ENCODE results near the gene TAL2. TPM values are rescaled to one million over a fixed set of nuclear protein-coding genes. Genes with fewer than 3 reads are reported as not detected.

TAL2 gene
- total and polyA plus RNA-seq, 10 of the 15 experiments (the other 5 are each of a cell fraction or from before 2014, with no cell fraction given) = 0.16 to 0.51 (median 0.34) TPM; not detected in 1

DNA sequence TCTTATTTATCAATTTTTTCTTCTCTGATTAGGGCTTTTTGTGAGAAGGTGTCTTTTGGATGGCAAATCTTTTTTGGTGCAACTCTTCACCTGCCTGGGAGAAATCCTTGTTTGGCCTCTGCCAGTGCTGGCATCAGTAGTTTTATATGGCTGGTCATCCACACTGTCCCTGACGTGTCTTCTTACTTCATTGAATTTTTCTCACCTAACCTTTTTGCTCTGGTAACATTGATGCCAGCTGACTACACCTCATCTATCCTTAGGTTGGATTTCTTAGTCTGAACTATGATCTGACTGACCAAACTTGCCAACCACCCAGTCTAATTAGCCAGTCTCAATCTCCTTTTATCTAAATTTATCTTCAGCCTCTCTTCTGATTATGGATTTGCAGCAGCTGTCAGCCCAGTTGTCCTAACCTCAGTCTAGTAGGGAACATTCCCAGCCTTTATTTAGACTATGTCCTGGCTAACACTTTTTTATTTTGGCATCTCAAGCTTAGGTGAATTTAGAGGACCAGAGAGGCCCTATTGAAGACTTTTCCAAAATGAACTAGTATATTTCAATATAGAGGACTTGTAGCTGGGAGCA lies 21.5 kb downstream of the TAL2 start:
- H2AFZ ChIP-seq (ENCODE audit: control insufficient read depth, low read depth, low read length) = no peak overlapping the region
- H3K4me2 ChIP-seq (ENCODE audit: control insufficient read depth, insufficient read depth) = no peak overlapping the region
- intact Hi-C loops (cut with micrococcal nuclease; ENCODE audit: unreplicated experiment) (no loop called here), in situ Hi-C loops (cut with MboI) (no loop called here)
- no peaks in the 10 kb centered on the region for H3K9me3 ChIP-seq (replicated peaks; ENCODE audit: control insufficient read depth, insufficient read depth, low read length)
- TF ChIP-seq NFYA (IDR thresholded peaks at IDR 0.05; ENCODE audit: borderline replicate concordance, low read depth, low read length) (no peak), PML (IDR thresholded peaks at IDR 0.05; ENCODE audit: low read length) (no peak), MYB (IDR thresholded peaks at IDR 0.05; ENCODE audit: borderline replicate concordance, low read depth, low read length) (no peak), DPF2 (IDR thresholded peaks at IDR 0.05) (no peak), ZBED1 (IDR thresholded peaks at IDR 0.05; ENCODE audit: borderline replicate concordance) (no peak), SUPT20H (IDR thresholded peaks at IDR 0.05; ENCODE audit: borderline replicate concordance, control insufficient read depth, low read depth, low read length) (no peak), CHD2 (IDR thresholded peaks at IDR 0.05; ENCODE audit: borderline replicate concordance, low read depth, low read length) (no peak), ZNF622 (IDR thresholded peaks at IDR 0.05) (no peak), BCL11A (IDR thresholded peaks at IDR 0.05; ENCODE audit: low read depth, low read length) (no peak), STAT1 (conservative IDR thresholded peaks at IDR 0.05) (no peak), NFIC (IDR thresholded peaks at IDR 0.05; ENCODE audit: low read depth, low read length) (no peak), RAD21 (IDR thresholded peaks at IDR 0.05; ENCODE audit: insufficient read depth, low read depth, low read length) (no peak), SRF (IDR thresholded peaks at IDR 0.05; ENCODE audit: low read depth in 2 of 2, low read length in 2 of 2) (no peak)
- TF ChIP-seq, protein P1, sequence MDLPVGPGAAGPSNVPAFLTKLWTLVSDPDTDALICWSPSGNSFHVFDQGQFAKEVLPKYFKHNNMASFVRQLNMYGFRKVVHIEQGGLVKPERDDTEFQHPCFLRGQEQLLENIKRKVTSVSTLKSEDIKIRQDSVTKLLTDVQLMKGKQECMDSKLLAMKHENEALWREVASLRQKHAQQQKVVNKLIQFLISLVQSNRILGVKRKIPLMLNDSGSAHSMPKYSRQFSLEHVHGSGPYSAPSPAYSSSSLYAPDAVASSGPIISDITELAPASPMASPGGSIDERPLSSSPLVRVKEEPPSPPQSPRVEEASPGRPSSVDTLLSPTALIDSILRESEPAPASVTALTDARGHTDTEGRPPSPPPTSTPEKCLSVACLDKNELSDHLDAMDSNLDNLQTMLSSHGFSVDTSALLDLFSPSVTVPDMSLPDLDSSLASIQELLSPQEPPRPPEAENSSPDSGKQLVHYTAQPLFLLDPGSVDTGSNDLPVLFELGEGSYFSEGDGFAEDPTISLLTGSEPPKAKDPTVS (IDR thresholded peaks at IDR 0.05; ENCODE audit: low read depth, low read length) = no peak
- TF ChIP-seq, protein P2, sequence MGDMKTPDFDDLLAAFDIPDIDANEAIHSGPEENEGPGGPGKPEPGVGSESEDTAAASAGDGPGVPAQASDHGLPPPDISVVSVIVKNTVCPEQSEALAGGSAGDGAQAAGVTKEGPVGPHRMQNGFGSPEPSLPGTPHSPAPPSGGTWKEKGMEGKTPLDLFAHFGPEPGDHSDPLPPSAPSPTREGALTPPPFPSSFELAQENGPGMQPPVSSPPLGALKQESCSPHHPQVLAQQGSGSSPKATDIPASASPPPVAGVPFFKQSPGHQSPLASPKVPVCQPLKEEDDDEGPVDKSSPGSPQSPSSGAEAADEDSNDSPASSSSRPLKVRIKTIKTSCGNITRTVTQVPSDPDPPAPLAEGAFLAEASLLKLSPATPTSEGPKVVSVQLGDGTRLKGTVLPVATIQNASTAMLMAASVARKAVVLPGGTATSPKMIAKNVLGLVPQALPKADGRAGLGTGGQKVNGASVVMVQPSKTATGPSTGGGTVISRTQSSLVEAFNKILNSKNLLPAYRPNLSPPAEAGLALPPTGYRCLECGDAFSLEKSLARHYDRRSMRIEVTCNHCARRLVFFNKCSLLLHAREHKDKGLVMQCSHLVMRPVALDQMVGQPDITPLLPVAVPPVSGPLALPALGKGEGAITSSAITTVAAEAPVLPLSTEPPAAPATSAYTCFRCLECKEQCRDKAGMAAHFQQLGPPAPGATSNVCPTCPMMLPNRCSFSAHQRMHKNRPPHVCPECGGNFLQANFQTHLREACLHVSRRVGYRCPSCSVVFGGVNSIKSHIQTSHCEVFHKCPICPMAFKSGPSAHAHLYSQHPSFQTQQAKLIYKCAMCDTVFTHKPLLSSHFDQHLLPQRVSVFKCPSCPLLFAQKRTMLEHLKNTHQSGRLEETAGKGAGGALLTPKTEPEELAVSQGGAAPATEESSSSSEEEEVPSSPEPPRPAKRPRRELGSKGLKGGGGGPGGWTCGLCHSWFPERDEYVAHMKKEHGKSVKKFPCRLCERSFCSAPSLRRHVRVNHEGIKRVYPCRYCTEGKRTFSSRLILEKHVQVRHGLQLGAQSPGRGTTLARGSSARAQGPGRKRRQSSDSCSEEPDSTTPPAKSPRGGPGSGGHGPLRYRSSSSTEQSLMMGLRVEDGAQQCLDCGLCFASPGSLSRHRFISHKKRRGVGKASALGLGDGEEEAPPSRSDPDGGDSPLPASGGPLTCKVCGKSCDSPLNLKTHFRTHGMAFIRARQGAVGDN (IDR thresholded peaks at IDR 0.05) = no peak
- TF ChIP-seq, protein P3, sequence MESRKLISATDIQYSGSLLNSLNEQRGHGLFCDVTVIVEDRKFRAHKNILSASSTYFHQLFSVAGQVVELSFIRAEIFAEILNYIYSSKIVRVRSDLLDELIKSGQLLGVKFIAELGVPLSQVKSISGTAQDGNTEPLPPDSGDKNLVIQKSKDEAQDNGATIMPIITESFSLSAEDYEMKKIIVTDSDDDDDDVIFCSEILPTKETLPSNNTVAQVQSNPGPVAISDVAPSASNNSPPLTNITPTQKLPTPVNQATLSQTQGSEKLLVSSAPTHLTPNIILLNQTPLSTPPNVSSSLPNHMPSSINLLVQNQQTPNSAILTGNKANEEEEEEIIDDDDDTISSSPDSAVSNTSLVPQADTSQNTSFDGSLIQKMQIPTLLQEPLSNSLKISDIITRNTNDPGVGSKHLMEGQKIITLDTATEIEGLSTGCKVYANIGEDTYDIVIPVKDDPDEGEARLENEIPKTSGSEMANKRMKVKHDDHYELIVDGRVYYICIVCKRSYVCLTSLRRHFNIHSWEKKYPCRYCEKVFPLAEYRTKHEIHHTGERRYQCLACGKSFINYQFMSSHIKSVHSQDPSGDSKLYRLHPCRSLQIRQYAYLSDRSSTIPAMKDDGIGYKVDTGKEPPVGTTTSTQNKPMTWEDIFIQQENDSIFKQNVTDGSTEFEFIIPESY (IDR thresholded peaks at IDR 0.05) = no peak
- TF ChIP-seq, protein P4, sequence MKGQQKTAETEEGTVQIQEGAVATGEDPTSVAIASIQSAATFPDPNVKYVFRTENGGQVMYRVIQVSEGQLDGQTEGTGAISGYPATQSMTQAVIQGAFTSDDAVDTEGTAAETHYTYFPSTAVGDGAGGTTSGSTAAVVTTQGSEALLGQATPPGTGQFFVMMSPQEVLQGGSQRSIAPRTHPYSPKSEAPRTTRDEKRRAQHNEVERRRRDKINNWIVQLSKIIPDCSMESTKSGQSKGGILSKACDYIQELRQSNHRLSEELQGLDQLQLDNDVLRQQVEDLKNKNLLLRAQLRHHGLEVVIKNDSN (IDR thresholded peaks at IDR 0.05; ENCODE audit: borderline replicate concordance, extremely low read length, insufficient read depth, low read depth, low read length) = no peak
- 30% methylated on average over 1 of the region's 1 CpG for WGBS (ENCODE audit: insufficient coverage, insufficient replicate concordance, low lambda C conversion rate, missing lambda C conversion rate)
- no TSS peak for BruUV-seq (replicated peaks)
- RAD21 ChIA-PET (ENCODE audit: unreplicated experiment) = interaction anchor here (0.5 kb wide), 1 partner anchor 95 kb away, joined by 4 read pairs; no protein-coding TSS in a partner anchor
- no peaks in the 10 kb centered on the region for H3K36me3 ChIP-seq (ENCODE audit: control insufficient read depth in 2 of 2, insufficient read depth in 2 of 2, low read length in 1 of 2)
- no peak for FAIRE-seq
- no peaks in the 10 kb centered on the region for H3K4me1 ChIP-seq (ENCODE audit: control insufficient read depth, insufficient read depth, low read length)
- no peak for DNase-seq (ENCODE audit: low read depth, low spot score)
- CTCF ChIA-PET = no interaction called here
- POLR2A ChIA-PET = no interaction called here
- no peak overlapping the region for H3K4me3 ChIP-seq
- no peaks in the 10 kb centered on the region for H4K20me1 ChIP-seq (ENCODE audit: control insufficient read depth, insufficient read depth)
- ATAC-seq = no peak
- no peaks in the 10 kb centered on the region for H3K27me3 ChIP-seq (replicated peaks in 1 of 2; ENCODE audit: control insufficient read depth in 2 of 2, insufficient read depth in 2 of 2, low read length in 1 of 2)
- no peaks in the 10 kb centered on the region for H3K79me2 ChIP-seq (ENCODE audit: control insufficient read depth, insufficient read depth, low read length)
- no peak overlapping the region for H3K9ac ChIP-seq (ENCODE audit: control insufficient read depth, insufficient read depth, low read length)
- SMC1A ChIA-PET (ENCODE audit: uncharacterized antibody, unreplicated experiment) = no interaction called here
- H3K27ac ChIP-seq (ENCODE audit: control insufficient read depth, insufficient read depth) = no peak overlapping the region
